Common myeloid progenitor, CD34-positive (primary cell): Measurements from ENCODE around the gene LMO1.
A peak's percentile ranks its signal among the peaks of the same experiment; 100 is the strongest.

Source experiments
- CTCF ChIA-PET: fragments of 350-600 bp; sonication (Branson Sonifier 250); formaldehyde crosslinking; loops from one replicate; lab custom pipeline; 2021; ENCODE audit warnings: antibody characterized with exemption; lab: Charles Lee
- POLR2A ChIA-PET: fragments of 350-600 bp; sonication (Branson Sonifier 250); formaldehyde crosslinking; loops from one replicate; lab custom pipeline; 2021; ENCODE audit warnings: antibody characterized with exemption; lab: Charles Lee
- DNase-seq, 3 donors: peaks; one replicate each; pipeline versions ENCODE4 v3.0.0 to v3.0.0-alpha.2; 2013
- H3K27ac ChIP-seq, 2 experiments: 1 replicate in 1 of 2; 2 replicates in 1 of 2; pipeline ENCODE4 v1.7.0; 2013; ENCODE audit warnings: inconsistent platforms in 2 of 2, low read length in 2 of 2, mild to moderate bottlenecking in 2 of 2, low read depth in 1 of 2, moderate library complexity in 1 of 2; ENCODE audit not compliant: severe bottlenecking in 2 of 2, insufficient read depth in 1 of 2, poor library complexity in 1 of 2
- H3K27me3 ChIP-seq, 5 experiments: replicated peaks in 2 of 5; 1 replicate in 3 of 5; 2 replicates in 2 of 5; pipeline versions ENCODE4 v1.6.1 to v1.7.0; 2013; ENCODE audit warnings: low read length in 4 of 5, mild to moderate bottlenecking in 2 of 5, moderate library complexity in 2 of 5, inconsistent platforms in 1 of 5; ENCODE audit not compliant: insufficient read depth in 5 of 5, control insufficient read depth in 4 of 5
- H3K36me3 ChIP-seq, 4 experiments: 1 replicate in 2 of 4; 2 replicates in 2 of 4; pipeline versions ENCODE4 v1.6.1 to v1.7.0; 2013; ENCODE audit warnings: low read length in 3 of 4, control low read depth in 1 of 4, mild to moderate bottlenecking in 1 of 4; ENCODE audit not compliant: control insufficient read depth in 4 of 4, insufficient read depth in 4 of 4
- H3K4me1 ChIP-seq, 4 experiments: 1 replicate in 3 of 4; 2 replicates in 1 of 4; pipeline versions ENCODE4 v1.6.1 to v1.7.1; 2013; ENCODE audit warnings: low read length in 3 of 4, mild to moderate bottlenecking in 3 of 4, control low read depth in 1 of 4, inconsistent platforms in 1 of 4, moderate library complexity in 1 of 4; ENCODE audit not compliant: control insufficient read depth in 4 of 4, insufficient read depth in 4 of 4; ENCODE audit errors: control extremely low read depth in 1 of 4
- H3K4me3 ChIP-seq, 7 experiments: 1 replicate in 4 of 7; 2 replicates in 3 of 7; pipeline versions ENCODE4 v1.5.1 to v1.7.0; 2013; ENCODE audit warnings: mild to moderate bottlenecking in 7 of 7, low read length in 6 of 7, moderate library complexity in 6 of 7, inconsistent platforms in 2 of 7, low read depth in 2 of 7, control low read depth in 1 of 7; ENCODE audit not compliant: insufficient read depth in 4 of 7, control insufficient read depth in 1 of 7; ENCODE audit errors: extremely low read depth in 1 of 7
- H3K9me3 ChIP-seq, 5 experiments: 1 replicate in 4 of 5; 2 replicates in 1 of 5; pipeline versions ENCODE4 v1.6.1 to v1.7.1; 2013; ENCODE audit warnings: low read length in 4 of 5, mild to moderate bottlenecking in 2 of 5, inconsistent platforms in 1 of 5, low read depth in 1 of 5, moderate library complexity in 1 of 5; ENCODE audit not compliant: control insufficient read depth in 4 of 5, insufficient read depth in 2 of 5; ENCODE audit errors: control extremely low read depth in 1 of 5
- WGBS: methylation state at CpG from one replicate; pipeline ENCODE4 v1.1.5; 2013; ENCODE audit not compliant: insufficient coverage; 5-methylcytosine and 5-hydroxymethylcytosine counted together

The LMO1 gene

GRCh38 chr11:8283465-8284230, 20.0 kb upstream of the LMO1 start:
- H3K9me3 ChIP-seq = no peaks in the 10 kb centered on the region
- no peak overlapping the region for H3K27ac ChIP-seq
- DNase-seq = peak in 2 of 3 donors; percentile 28 to 32
- ChIA-PET POLR2A (no interaction called here), CTCF (no interaction called here)
- WGBS = 23% methylated on average over 20 of the region's 32 CpGs
- H3K27me3 ChIP-seq = peaks cover 0 to 5% (median 0%) of the 10 kb centered on the region in 5 experiments
- H3K4me1 ChIP-seq = peaks cover 0 to 12% (median 4%) of the 10 kb centered on the region in 4 experiments
- peak overlapping the region in 5 of 7 experiments; percentile 8 to 52 (median 36) for H3K4me3 ChIP-seq
- no peaks in the 10 kb centered on the region for H3K36me3 ChIP-seq

GRCh38 chr11:8283100-8283464, 19.4 kb upstream of the LMO1 start:
- POLR2A ChIA-PET = no interaction called here
- CTCF ChIA-PET = no interaction called here
- Histone ChIP-seq H3K36me3 (no peaks in the 10 kb centered on the region), H3K27me3 (peaks cover 0 to 5% (median 0%) of the 10 kb centered on the region in 5 experiments), H3K27ac (no peak overlapping the region), H3K4me3 (peak overlapping the region in 5 of 7 experiments; percentile 8 to 52 (median 36)), H3K9me3 (no peaks in the 10 kb centered on the region), H3K4me1 (peaks cover 0 to 12% (median 4%) of the 10 kb centered on the region in 4 experiments)
- DNase-seq = no peak
- WGBS = 67% methylated on average over 5 of the region's 8 CpGs

GRCh38 chr11:8282631-8283030, 19.0 kb upstream of the LMO1 start:
- peaks cover 0 to 12% (median 4%) of the 10 kb centered on the region in 4 experiments for H3K4me1 ChIP-seq
- H3K27ac ChIP-seq = no peak overlapping the region
- ChIA-PET CTCF (no interaction called here), POLR2A (no interaction called here)
- peak in 1 of 3 donors; percentile 13 for DNase-seq
- 86% methylated on average over 9 of the region's 10 CpGs for WGBS
- no peaks in the 10 kb centered on the region for H3K36me3 ChIP-seq
- no peak overlapping the region for H3K4me3 ChIP-seq
- peaks cover 0 to 5% (median 0%) of the 10 kb centered on the region in 5 experiments for H3K27me3 ChIP-seq
- H3K9me3 ChIP-seq = no peaks in the 10 kb centered on the region

GRCh38 chr11:8281266-8281665, 17.6 kb upstream of the LMO1 start:
- ChIA-PET POLR2A (no interaction called here), CTCF (no interaction called here)
- no peak for DNase-seq
- H3K27me3 ChIP-seq = peaks cover 0 to 5% (median 0%) of the 10 kb centered on the region in 5 experiments
- H3K27ac ChIP-seq = no peak overlapping the region
- WGBS = 100% methylated on average over 1 of the region's 2 CpGs
- H3K4me1 ChIP-seq = peaks cover 0 to 12% (median 4%) of the 10 kb centered on the region in 4 experiments
- no peaks in the 10 kb centered on the region for H3K9me3 ChIP-seq
- H3K36me3 ChIP-seq = no peaks in the 10 kb centered on the region
- H3K4me3 ChIP-seq = no peak overlapping the region

- H3K4me1 ChIP-seq = no peaks in the 10 kb centered on the region
- no peaks in the 10 kb centered on the region for H3K36me3 ChIP-seq
- H3K9me3 ChIP-seq = peaks cover 0 to 5% (median 0%) of the 10 kb centered on the region in 5 experiments
- peaks cover 0 to 2% (median 0%) of the 10 kb centered on the region in 5 experiments for H3K27me3 ChIP-seq
- 95% methylated on average over 3 of the region's 7 CpGs for WGBS
- no peak overlapping the region for H3K27ac ChIP-seq
- DNase-seq = no peak
- H3K4me3 ChIP-seq = no peak overlapping the region
- CTCF ChIA-PET = interaction anchor here (1.3 to 4.7 kb wide), 2 partner anchors 13 to 48 kb away, joined by 3 to 30 read pairs; partner anchors contain the start of gene LMO1
- POLR2A ChIA-PET = no interaction called here
Measured at GRCh38 chr11:8277691-8278090, 14.0 kb upstream of the LMO1 start.

- ChIA-PET CTCF (interaction anchor here (4.7 kb wide), 1 partner anchor 12 kb away, joined by 30 read pairs; the partner anchor contains the start of gene LMO1), POLR2A (no interaction called here)
- Histone ChIP-seq H3K36me3 (no peaks in the 10 kb centered on the region), H3K4me3 (no peak overlapping the region), H3K27me3 (peaks cover 0 to 2% (median 0%) of the 10 kb centered on the region in 5 experiments), H3K27ac (no peak overlapping the region), H3K4me1 (no peaks in the 10 kb centered on the region), H3K9me3 (peaks cover 0 to 5% (median 0%) of the 10 kb centered on the region in 5 experiments)
- WGBS = 97% methylated on average over 3 of the region's 4 CpGs
- DNase-seq = no peak
Measured at GRCh38 chr11:8276528-8276927, 12.8 kb upstream of the LMO1 start.

- Histone ChIP-seq H3K9me3 (peaks cover 0 to 5% (median 0%) of the 10 kb centered on the region in 5 experiments), H3K4me1 (peaks cover 0 to 6% (median 4%) of the 10 kb centered on the region in 4 experiments), H3K27me3 (peaks cover 3 to 31% (median 19%) of the 10 kb centered on the region in 5 experiments), H3K27ac (no peak overlapping the region), H3K4me3 (no peak overlapping the region), H3K36me3 (no peaks in the 10 kb centered on the region)
- CTCF ChIA-PET = interaction anchor here (0.6 to 1.4 kb wide), 3 partner anchors 10 to 80 kb away, joined by 3 to 4 read pairs (median 3); partner anchors contain the start of gene LMO1
- DNase-seq = peak; percentile 39 to 86 (median 79)
- POLR2A ChIA-PET = no interaction called here
Measured at GRCh38 chr11:8273287-8273686, 9.6 kb upstream of the LMO1 start.
